ENCODE data around the gene NTRK2.

NTRK2 gene

GRCh38 chr9:84974855-84975254 is 305.3 kb downstream of the NTRK2 start:
- Histone ChIP-seq H3K4me2 (ENCODE audit: low read length) (no peak overlapping the region), H3K27me3 (ENCODE audit: control insufficient read depth, low read length) (no peaks in the 10 kb centered on the region), H3K27ac (ENCODE audit: low read depth, low read length) (no peak overlapping the region), H3F3A (ENCODE audit: control insufficient read depth, insufficient read depth) (no peaks in the 10 kb centered on the region), H3K9me3 (ENCODE audit: control insufficient read depth, insufficient read depth, low read length) (no peaks in the 10 kb centered on the region), H3K79me2 (ENCODE audit: control insufficient read depth, low read length) (no peaks in the 10 kb centered on the region), H4K20me1 (ENCODE audit: control insufficient read depth, insufficient read depth, low read depth, low read length) (no peaks in the 10 kb centered on the region), H3K4me1 (ENCODE audit: control insufficient read depth, low read length) (no peaks in the 10 kb centered on the region), H3K9me2 (replicated peaks; ENCODE audit: control insufficient read depth, low read length) (no peaks in the 10 kb centered on the region), H3K36me3 (ENCODE audit: control insufficient read depth, low read length) (no peaks in the 10 kb centered on the region), H3K4me3 (ENCODE audit: low read length) (no peak overlapping the region)
- no peak for TF ChIP-seq EZH2phosphoT487 (IDR thresholded peaks at IDR 0.05; ENCODE audit: borderline replicate concordance, low read length)
- TF ChIP-seq CTCF (IDR thresholded peaks at IDR 0.05; ENCODE audit: low read depth, low read length, poor library complexity, severe bottlenecking): no peak

GRCh38 chr9:84975926-84976325 is 306.4 kb downstream of the NTRK2 start:
- Histone ChIP-seq H3K27ac (ENCODE audit: low read depth, low read length) (no peak overlapping the region), H3K4me3 (ENCODE audit: low read length) (no peak overlapping the region), H4K20me1 (ENCODE audit: control insufficient read depth, insufficient read depth, low read depth, low read length) (no peaks in the 10 kb centered on the region), H3K9me3 (ENCODE audit: control insufficient read depth, insufficient read depth, low read length) (no peaks in the 10 kb centered on the region), H3F3A (ENCODE audit: control insufficient read depth, insufficient read depth) (no peaks in the 10 kb centered on the region), H3K4me1 (ENCODE audit: control insufficient read depth, low read length) (no peaks in the 10 kb centered on the region), H3K9me2 (replicated peaks; ENCODE audit: control insufficient read depth, low read length) (no peaks in the 10 kb centered on the region), H3K36me3 (ENCODE audit: control insufficient read depth, low read length) (no peaks in the 10 kb centered on the region), H3K4me2 (ENCODE audit: low read length) (no peak overlapping the region), H3K79me2 (ENCODE audit: control insufficient read depth, low read length) (no peaks in the 10 kb centered on the region), H3K27me3 (ENCODE audit: control insufficient read depth, low read length) (no peaks in the 10 kb centered on the region)
- no peak for TF ChIP-seq EZH2phosphoT487 (IDR thresholded peaks at IDR 0.05; ENCODE audit: borderline replicate concordance, low read length)
- TF ChIP-seq CTCF (IDR thresholded peaks at IDR 0.05; ENCODE audit: low read depth, low read length, poor library complexity, severe bottlenecking): no peak

GRCh38 chr9:84978661-84979060 is 309.1 kb downstream of the NTRK2 start:
- TF ChIP-seq CTCF (IDR thresholded peaks at IDR 0.05; ENCODE audit: low read depth, low read length, poor library complexity, severe bottlenecking): no peak
- TF ChIP-seq EZH2phosphoT487 (IDR thresholded peaks at IDR 0.05; ENCODE audit: borderline replicate concordance, low read length): no peak
- H3K9me3 ChIP-seq (ENCODE audit: control insufficient read depth, insufficient read depth, low read length): no peaks in the 10 kb centered on the region
- H3K4me1 ChIP-seq (ENCODE audit: control insufficient read depth, low read length): no peaks in the 10 kb centered on the region
- no peak overlapping the region for H3K4me3 ChIP-seq (ENCODE audit: low read length)
- no peaks in the 10 kb centered on the region for H3K36me3 ChIP-seq (ENCODE audit: control insufficient read depth, low read length)
- no peak overlapping the region for H3K27ac ChIP-seq (ENCODE audit: low read depth, low read length)
- no peaks in the 10 kb centered on the region for H4K20me1 ChIP-seq (ENCODE audit: control insufficient read depth, insufficient read depth, low read depth, low read length)
- H3K9me2 ChIP-seq (replicated peaks; ENCODE audit: control insufficient read depth, low read length): no peaks in the 10 kb centered on the region
- H3K79me2 ChIP-seq (ENCODE audit: control insufficient read depth, low read length): no peaks in the 10 kb centered on the region
- no peaks in the 10 kb centered on the region for H3K27me3 ChIP-seq (ENCODE audit: control insufficient read depth, low read length)
- H3K4me2 ChIP-seq (ENCODE audit: low read length): no peak overlapping the region
- no peaks in the 10 kb centered on the region for H3F3A ChIP-seq (ENCODE audit: control insufficient read depth, insufficient read depth)

- Histone ChIP-seq H3K27ac (ENCODE audit: low read depth, low read length) (no peak overlapping the region), H3K27me3 (ENCODE audit: control insufficient read depth, low read length) (no peaks in the 10 kb centered on the region), H3K4me2 (ENCODE audit: low read length) (no peak overlapping the region), H3K4me1 (ENCODE audit: control insufficient read depth, low read length) (no peaks in the 10 kb centered on the region), H3K79me2 (ENCODE audit: control insufficient read depth, low read length) (no peaks in the 10 kb centered on the region), H3K9me3 (ENCODE audit: control insufficient read depth, insufficient read depth, low read length) (no peaks in the 10 kb centered on the region), H3K9me2 (replicated peaks; ENCODE audit: control insufficient read depth, low read length) (no peaks in the 10 kb centered on the region), H3F3A (ENCODE audit: control insufficient read depth, insufficient read depth) (no peaks in the 10 kb centered on the region), H4K20me1 (ENCODE audit: control insufficient read depth, insufficient read depth, low read depth, low read length) (no peaks in the 10 kb centered on the region), H3K36me3 (ENCODE audit: control insufficient read depth, low read length) (no peaks in the 10 kb centered on the region), H3K4me3 (ENCODE audit: low read length) (no peak overlapping the region)
- no peak for TF ChIP-seq EZH2phosphoT487 (IDR thresholded peaks at IDR 0.05; ENCODE audit: borderline replicate concordance, low read length)
- TF ChIP-seq CTCF (IDR thresholded peaks at IDR 0.05; ENCODE audit: low read depth, low read length, poor library complexity, severe bottlenecking): no peak
Observed at GRCh38 chr9:84983749-84984148, 314.2 kb downstream of the NTRK2 start.
